ENCODE data around the gene ERBB4. TPM values are rescaled to one million over a fixed set of nuclear protein-coding genes. Genes with fewer than 3 reads are reported as not detected.

The ERBB4 gene
- total RNA-seq, 1 experiment from 2014 or later = 0.15 TPM

GRCh38 chr2:211479536-211480150 lies 1059.0 kb downstream of the ERBB4 start:
- H3K4me3 ChIP-seq (ENCODE audit: low read depth in 2 of 2, low read length in 2 of 2) = no peak overlapping the region
- no peaks in the 10 kb centered on the region for H3K36me3 ChIP-seq (ENCODE audit: control insufficient read depth, insufficient read depth, low read length)
- H3K4me1 ChIP-seq (ENCODE audit: control insufficient read depth, insufficient read depth, low read length) = no peaks in the 10 kb centered on the region
- no peak for TF ChIP-seq REST (IDR thresholded peaks at IDR 0.05; ENCODE audit: insufficient read depth in 1 of 2, low read depth in 2 of 2, low read length in 1 of 2)
- TF ChIP-seq SIN3A (IDR thresholded peaks at IDR 0.05; ENCODE audit: borderline replicate concordance, insufficient read depth, low read depth, low read length) = no peak
- TF ChIP-seq POLR2AphosphoS5 (IDR thresholded peaks at IDR 0.05; ENCODE audit: low read depth, low read length) = no peak
- TF ChIP-seq CTCF (IDR thresholded peaks at IDR 0.05) = no peak
- TF ChIP-seq TCF7L2 (IDR thresholded peaks at IDR 0.05; ENCODE audit: low read depth, low read length) = no peak
- in situ Hi-C loops (cut with HindIII; ENCODE audit: low pct_unique_long_range_greater_than_20kb, low sequenced_read_pairs) = no loop called here
- BruUV-seq (replicated peaks) = no TSS peak
- intact Hi-C loops (cut with micrococcal nuclease; ENCODE audit: unreplicated experiment) = no loop called here
- H3K27ac ChIP-seq (ENCODE audit: low read length) = no peak overlapping the region
- POLR2A ChIA-PET = interaction anchor here (0.6 kb wide), 1 partner anchor 1357 kb away, joined by 3 read pairs; no protein-coding TSS in a partner anchor
- DNase-seq (ENCODE audit: low read depth, low spot score) = no peak
- CTCF ChIA-PET = no interaction called here
- ATAC-seq = no peak
- H3K9me3 ChIP-seq (ENCODE audit: control insufficient read depth, insufficient read depth, low read depth, low read length) = no peaks in the 10 kb centered on the region
- no peaks in the 10 kb centered on the region for H3K27me3 ChIP-seq (ENCODE audit: control insufficient read depth, insufficient read depth, low read length)

GRCh38 chr2:211477537-211478275 lies 1060.9 kb downstream of the ERBB4 start:
- TF ChIP-seq SIN3A (IDR thresholded peaks at IDR 0.05; ENCODE audit: borderline replicate concordance, insufficient read depth, low read depth, low read length) = no peak
- BruUV-seq (replicated peaks) = no TSS peak
- in situ Hi-C loops (cut with HindIII; ENCODE audit: low pct_unique_long_range_greater_than_20kb, low sequenced_read_pairs) (no loop called here), intact Hi-C loops (cut with micrococcal nuclease; ENCODE audit: unreplicated experiment) (no loop called here)
- Histone ChIP-seq H3K27me3 (ENCODE audit: control insufficient read depth, insufficient read depth, low read length) (no peaks in the 10 kb centered on the region), H3K9me3 (ENCODE audit: control insufficient read depth, insufficient read depth, low read depth, low read length) (no peaks in the 10 kb centered on the region), H3K4me3 (ENCODE audit: low read depth in 2 of 2, low read length in 2 of 2) (no peak overlapping the region), H3K27ac (ENCODE audit: low read length) (no peak overlapping the region), H3K4me1 (ENCODE audit: control insufficient read depth, insufficient read depth, low read length) (no peaks in the 10 kb centered on the region), H3K36me3 (ENCODE audit: control insufficient read depth, insufficient read depth, low read length) (no peaks in the 10 kb centered on the region)
- ATAC-seq (no peak), DNase-seq (ENCODE audit: low read depth, low spot score) (no peak)
- ChIA-PET POLR2A (no interaction called here), CTCF (no interaction called here)

- intact Hi-C loops (cut with micrococcal nuclease; ENCODE audit: unreplicated experiment) (no loop called here), in situ Hi-C loops (cut with HindIII; ENCODE audit: low pct_unique_long_range_greater_than_20kb, low sequenced_read_pairs) (no loop called here)
- no peak for ATAC-seq
- BruUV-seq (replicated peaks) = no TSS peak
- Histone ChIP-seq H3K27me3 (ENCODE audit: control insufficient read depth, insufficient read depth, low read length) (no peaks in the 10 kb centered on the region), H3K36me3 (ENCODE audit: control insufficient read depth, insufficient read depth, low read length) (no peaks in the 10 kb centered on the region), H3K4me1 (ENCODE audit: control insufficient read depth, insufficient read depth, low read length) (no peaks in the 10 kb centered on the region), H3K4me3 (ENCODE audit: low read depth in 2 of 2, low read length in 2 of 2) (no peak overlapping the region), H3K27ac (ENCODE audit: low read length) (no peak overlapping the region), H3K9me3 (ENCODE audit: control insufficient read depth, insufficient read depth, low read depth, low read length) (no peaks in the 10 kb centered on the region)
- POLR2A ChIA-PET = no interaction called here
- CTCF ChIA-PET = no interaction called here
- no peak for TF ChIP-seq REST (IDR thresholded peaks at IDR 0.05; ENCODE audit: insufficient read depth in 1 of 2, low read depth in 2 of 2, low read length in 1 of 2)
- no peak for TF ChIP-seq CTCF (IDR thresholded peaks at IDR 0.05)
- TF ChIP-seq POLR2AphosphoS5 (IDR thresholded peaks at IDR 0.05; ENCODE audit: low read depth, low read length) = no peak
- no peak for TF ChIP-seq SIN3A (IDR thresholded peaks at IDR 0.05; ENCODE audit: borderline replicate concordance, insufficient read depth, low read depth, low read length)
- no peak for TF ChIP-seq TCF7L2 (IDR thresholded peaks at IDR 0.05; ENCODE audit: low read depth, low read length)
- DNase-seq (ENCODE audit: low read depth, low spot score) = no peak
Observed at GRCh38 chr2:211473116-211473515, 1065.5 kb downstream of the ERBB4 start.
